Smooth muscle cell (in vitro differentiated cells): ENCODE results near the gene ZNF440. TPM values are rescaled to one million over a fixed set of nuclear protein-coding genes. Genes with fewer than 3 reads are reported as not detected.

Experiments
- DNase-seq: peaks from one replicate; lab custom pipeline; 2025; ENCODE audit not compliant: unreplicated experiment; lab: John Stamatoyannopoulos, UW
- H2AFZ ChIP-seq: fragments of 200-600 bp; sonication (generic); 2 replicates; pipeline ENCODE4 v1.6.0; 2016; ENCODE audit warnings: antibody characterized with exemption, low read depth, mild to moderate bottlenecking
- H3F3A ChIP-seq: fragments of 200-600 bp; sonication (generic); 2 replicates; pipeline ENCODE4 v1.6.0; 2017; ENCODE audit warnings: antibody characterized with exemption, low read depth
- H3K27ac ChIP-seq: fragments of 200-600 bp; sonication (generic); 2 replicates; pipeline ENCODE4 v1.5.1; 2016; ENCODE audit warnings: low read depth, mild to moderate bottlenecking
- H3K27me3 ChIP-seq: fragments of 200-600 bp; sonication (generic); 2 replicates; pipeline ENCODE4 v1.6.1; 2016; ENCODE audit warnings: low read depth, mild to moderate bottlenecking
- H3K36me3 ChIP-seq: fragments of 200-600 bp; sonication (generic); 2 replicates; pipeline ENCODE4 v1.5.1; 2016; ENCODE audit warnings: low read depth
- H3K4me1 ChIP-seq: fragments of 200-600 bp; sonication (generic); 2 replicates; pipeline ENCODE4 v1.5.1; 2016; ENCODE audit warnings: low read depth
- H3K4me2 ChIP-seq: fragments of 200-600 bp; sonication (generic); 2 replicates; pipeline ENCODE4 v1.6.0; 2016; ENCODE audit warnings: mild to moderate bottlenecking
- H3K4me3 ChIP-seq: fragments of 200-600 bp; sonication (generic); 2 replicates; pipeline ENCODE4 v1.5.1; 2016; ENCODE audit warnings: mild to moderate bottlenecking
- H3K79me2 ChIP-seq: fragments of 200-600 bp; sonication (generic); 2 replicates; pipeline ENCODE4 v1.6.0; 2016; ENCODE audit warnings: low read depth, mild to moderate bottlenecking
- H3K9ac ChIP-seq: fragments of 200-600 bp; sonication (generic); 2 replicates; pipeline ENCODE4 v1.6.0; 2016; ENCODE audit warnings: low read depth
- H3K9me3 ChIP-seq: fragments of 200-600 bp; sonication (generic); replicated peaks from 2 replicates; pipeline ENCODE4 v1.5.1; 2016; ENCODE audit warnings: low read depth
- H4K20me1 ChIP-seq: fragments of 200-600 bp; sonication (generic); 2 replicates; pipeline ENCODE4 v1.6.0; 2016; ENCODE audit warnings: low read depth
- WGBS: methylation state at CpG from one replicate; pipeline ENCODE4 v1.1.7; 2016; ENCODE audit warnings: low lambda C conversion rate; 5-methylcytosine and 5-hydroxymethylcytosine counted together
- polyA plus RNA-seq: library from polyadenylated mRNA; unstranded; fragments of >200 nt; fragmentation: Nextera tagmentation; extraction: Ambion mirVana; gene quantifications from 2 replicates; pipeline ENCODE4 v1.2.1, GENCODE V29; 2016
- total RNA-seq: library from RNA; depleted of rRNA; stranded (reverse); fragments of >200 nt; gene quantifications from 2 replicates; pipeline ENCODE4 v1.2.3, GENCODE V29; 2014
- TF ChIP-seq, protein P1 (sequence below): fragments of 200-600 bp; sonication (generic); IDR thresholded peaks from 2 replicates; pipeline ENCODE4 v1.5.1; 2017; ENCODE audit warnings: borderline replicate concordance, mild to moderate bottlenecking, antibody characterized with exemption; ENCODE audit not compliant: insufficient read depth, poor library complexity, severe bottlenecking

The ZNF440 gene
- total and polyA plus RNA-seq, 2 experiments from 2014 or later, result 3.6 to 14.5 TPM

DNA sequence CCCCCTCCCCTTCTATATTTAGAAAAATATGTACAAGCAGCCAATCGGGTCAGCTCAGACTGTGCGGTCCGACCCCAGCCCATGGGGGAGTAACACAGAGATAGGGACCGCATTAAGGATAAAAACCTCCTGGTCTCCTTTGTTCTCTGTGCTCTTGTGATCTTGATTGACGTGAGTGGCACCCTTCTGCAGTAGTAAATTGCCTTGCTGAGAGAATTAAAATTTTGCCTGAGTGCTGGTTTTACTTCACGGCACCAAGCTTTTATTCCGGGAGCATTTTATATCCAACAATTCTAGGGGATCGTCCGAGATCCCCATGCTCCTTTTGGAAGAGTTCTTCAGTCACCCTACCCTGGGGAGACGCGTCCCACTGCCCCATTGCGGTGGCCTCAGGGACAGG lies 66.5 kb downstream of the ZNF440 start:
- Histone ChIP-seq H3K27ac (no peak overlapping the region), H3K9me3 (no peaks in the 10 kb centered on the region), H3K27me3 (no peaks in the 10 kb centered on the region), H2AFZ (no peak overlapping the region), H3K36me3 (no peaks in the 10 kb centered on the region), H3K4me1 (no peaks in the 10 kb centered on the region), H3K79me2 (no peaks in the 10 kb centered on the region), H3F3A (no peaks in the 10 kb centered on the region), H4K20me1 (no peaks in the 10 kb centered on the region), H3K4me3 (no peak overlapping the region), H3K4me2 (no peak overlapping the region), H3K9ac (no peak overlapping the region)
- DNase-seq, result no peak
- TF ChIP-seq, protein P1, sequence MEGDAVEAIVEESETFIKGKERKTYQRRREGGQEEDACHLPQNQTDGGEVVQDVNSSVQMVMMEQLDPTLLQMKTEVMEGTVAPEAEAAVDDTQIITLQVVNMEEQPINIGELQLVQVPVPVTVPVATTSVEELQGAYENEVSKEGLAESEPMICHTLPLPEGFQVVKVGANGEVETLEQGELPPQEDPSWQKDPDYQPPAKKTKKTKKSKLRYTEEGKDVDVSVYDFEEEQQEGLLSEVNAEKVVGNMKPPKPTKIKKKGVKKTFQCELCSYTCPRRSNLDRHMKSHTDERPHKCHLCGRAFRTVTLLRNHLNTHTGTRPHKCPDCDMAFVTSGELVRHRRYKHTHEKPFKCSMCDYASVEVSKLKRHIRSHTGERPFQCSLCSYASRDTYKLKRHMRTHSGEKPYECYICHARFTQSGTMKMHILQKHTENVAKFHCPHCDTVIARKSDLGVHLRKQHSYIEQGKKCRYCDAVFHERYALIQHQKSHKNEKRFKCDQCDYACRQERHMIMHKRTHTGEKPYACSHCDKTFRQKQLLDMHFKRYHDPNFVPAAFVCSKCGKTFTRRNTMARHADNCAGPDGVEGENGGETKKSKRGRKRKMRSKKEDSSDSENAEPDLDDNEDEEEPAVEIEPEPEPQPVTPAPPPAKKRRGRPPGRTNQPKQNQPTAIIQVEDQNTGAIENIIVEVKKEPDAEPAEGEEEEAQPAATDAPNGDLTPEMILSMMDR, result no peak
- WGBS, result 86% methylated on average over 12 of the region's 12 CpGs

DNA sequence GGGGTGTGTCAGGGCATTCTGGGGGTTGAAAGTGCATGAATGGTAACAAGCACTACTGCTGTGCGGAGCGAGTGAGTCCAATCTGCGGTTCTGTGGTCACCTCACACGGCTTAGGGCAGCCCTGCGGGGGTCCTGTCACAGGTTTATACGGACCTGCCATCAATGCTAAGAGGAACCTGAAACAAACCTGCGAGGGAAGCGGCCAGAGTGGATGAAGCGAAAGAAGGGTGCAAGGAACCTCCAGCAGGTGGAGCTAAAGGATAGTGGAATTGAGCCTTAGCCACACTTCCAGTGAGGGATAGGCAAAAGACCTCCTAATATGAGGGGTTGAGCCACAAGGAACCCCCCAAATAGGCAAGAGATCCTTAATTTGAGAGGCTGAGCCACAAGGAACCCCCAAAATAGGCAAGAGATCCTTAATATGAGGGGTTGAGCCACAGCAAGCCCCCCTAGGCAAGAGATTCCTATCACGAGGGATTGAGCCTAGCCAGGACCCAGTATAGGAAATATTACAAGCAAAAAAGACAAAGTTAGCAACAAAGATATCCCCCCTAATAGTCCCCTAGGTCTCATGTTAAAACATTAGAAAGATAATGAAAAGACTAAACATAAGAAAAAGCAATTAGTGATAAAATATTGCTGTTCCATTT lies 67.2 kb downstream of the ZNF440 start:
- Histone ChIP-seq H3F3A (no peaks in the 10 kb centered on the region), H2AFZ (no peak overlapping the region), H3K4me3 (no peak overlapping the region), H3K79me2 (no peaks in the 10 kb centered on the region), H3K27me3 (no peaks in the 10 kb centered on the region), H3K4me1 (no peaks in the 10 kb centered on the region), H3K27ac (no peak overlapping the region), H3K36me3 (no peaks in the 10 kb centered on the region), H3K9ac (no peak overlapping the region), H3K4me2 (peak overlapping the region; percentile 60), H4K20me1 (no peaks in the 10 kb centered on the region), H3K9me3 (no peaks in the 10 kb centered on the region)
- peak; percentile 8 for DNase-seq
- TF ChIP-seq, protein P1, result peak; percentile 72
- 12% methylated on average over 10 of the region's 10 CpGs for WGBS

DNA sequence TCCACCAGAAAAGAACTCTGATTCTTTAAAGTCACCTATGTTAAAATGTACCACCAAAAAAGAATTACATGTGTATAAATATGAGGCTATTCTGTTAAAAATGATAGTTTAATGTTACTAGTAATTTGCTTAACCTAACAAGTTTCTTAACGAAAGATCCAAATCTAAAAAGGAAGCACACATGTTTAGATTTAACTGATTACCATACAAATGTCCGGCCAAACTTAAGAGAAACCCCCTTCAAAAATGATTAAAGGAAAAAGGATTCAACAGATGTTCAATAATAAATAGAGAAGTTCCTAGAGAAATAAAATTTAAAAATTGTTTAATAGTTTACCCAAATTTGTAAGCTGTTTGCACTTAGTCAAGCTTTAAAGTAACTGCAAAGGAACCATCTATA lies 68.5 kb downstream of the ZNF440 start:
- peaks cover 3% of the 10 kb centered on the region for H3K4me1 ChIP-seq
- DNase-seq, result no peak
- no peaks in the 10 kb centered on the region for H4K20me1 ChIP-seq
- H3K36me3 ChIP-seq, result no peaks in the 10 kb centered on the region
- no peak overlapping the region for H3K9ac ChIP-seq
- 96% methylated on average over 2 of the region's 2 CpGs for WGBS
- no peaks in the 10 kb centered on the region for H3F3A ChIP-seq
- no peak overlapping the region for H3K27ac ChIP-seq
- no peak overlapping the region for H3K4me3 ChIP-seq
- no peaks in the 10 kb centered on the region for H3K9me3 ChIP-seq
- no peak overlapping the region for H2AFZ ChIP-seq
- no peaks in the 10 kb centered on the region for H3K27me3 ChIP-seq
- no peak overlapping the region for H3K4me2 ChIP-seq
- H3K79me2 ChIP-seq, result no peaks in the 10 kb centered on the region
- TF ChIP-seq, protein P1, result no peak

Other genes starting within 250 kb of the ZNF440 start
- gene ACP5, start 236.6 kb upstream of the ZNF440 start, total RNA-seq, result 1.9 and 19.8 TPM in 2 replicates
- 0.89 and 1.9 TPM in 2 replicates for gene ACP5, start 236.6 kb upstream of the ZNF440 start, polyA plus RNA-seq
- gene ZNF627, start 216.8 kb upstream of the ZNF440 start, total RNA-seq, result 24.1 and 26.9 TPM in 2 replicates
- gene ZNF627, start 216.8 kb upstream of the ZNF440 start, polyA plus RNA-seq, result 10.6 and 11.7 TPM in 2 replicates
- gene ZNF823, start 75.3 kb upstream of the ZNF440 start, total RNA-seq, result 5.7 and 12.1 TPM in 2 replicates
- gene ZNF823, start 75.3 kb upstream of the ZNF440 start, polyA plus RNA-seq, result 0.95 and 1.0 TPM in 2 replicates
- 7.6 and 9.3 TPM in 2 replicates for gene ZNF441, start 47.3 kb upstream of the ZNF440 start, total RNA-seq
- 2.7 and 2.8 TPM in 2 replicates for gene ZNF441, start 47.3 kb upstream of the ZNF440 start, polyA plus RNA-seq
- 3.6 and 6.1 TPM in 2 replicates for gene ZNF491, start 15.8 kb upstream of the ZNF440 start, total RNA-seq
- 1.1 and 1.4 TPM in 2 replicates for gene ZNF491, start 15.8 kb upstream of the ZNF440 start, polyA plus RNA-seq
- 1.9 and 2.6 TPM in 2 replicates for gene ZNF439, start 34.5 kb downstream of the ZNF440 start, total RNA-seq
- gene ZNF439, start 34.5 kb downstream of the ZNF440 start, polyA plus RNA-seq, result 1.4 and 3.2 TPM in 2 replicates
- gene ZNF69, start 73.5 kb downstream of the ZNF440 start, total RNA-seq, result 8.8 and 15.1 TPM in 2 replicates
- gene ZNF69, start 73.5 kb downstream of the ZNF440 start, polyA plus RNA-seq, result 4.6 and 8.2 TPM in 2 replicates
- gene ZNF700, start 110.8 kb downstream of the ZNF440 start, total RNA-seq, result 8.3 and 10.4 TPM in 2 replicates
- gene ZNF700, start 110.8 kb downstream of the ZNF440 start, polyA plus RNA-seq, result 1.2 and 1.3 TPM in 2 replicates
- 1.2 and 1.6 TPM in 2 replicates for gene ZNF763, start 150.8 kb downstream of the ZNF440 start, total RNA-seq
- 0.53 and 0.73 TPM in 2 replicates for gene ZNF763, start 150.8 kb downstream of the ZNF440 start, polyA plus RNA-seq
- gene ZNF433, start 221.4 kb downstream of the ZNF440 start, total RNA-seq, result 6.9 and 10.2 TPM in 2 replicates
- gene ZNF433, start 221.4 kb downstream of the ZNF440 start, polyA plus RNA-seq, result 2.6 and 3.0 TPM in 2 replicates
- gene ZNF878, start 238.7 kb downstream of the ZNF440 start, total RNA-seq, result 0.36 and 2.5 TPM in 2 replicates
- gene ZNF878, start 238.7 kb downstream of the ZNF440 start, polyA plus RNA-seq, result 1.5 TPM in 1 of 2 replicates, not detected in the other